GM19193 (cell line): ENCODE data around the gene SHD.

Experiments used
- POLR2A ChIP-seq: IDR thresholded peaks from 4 replicates; pipeline ENCODE4 v1.6.1; 2011; ENCODE audit not compliant: insufficient read depth, insufficient read length; ENCODE audit errors: extremely low read depth

SHD gene

DNA sequence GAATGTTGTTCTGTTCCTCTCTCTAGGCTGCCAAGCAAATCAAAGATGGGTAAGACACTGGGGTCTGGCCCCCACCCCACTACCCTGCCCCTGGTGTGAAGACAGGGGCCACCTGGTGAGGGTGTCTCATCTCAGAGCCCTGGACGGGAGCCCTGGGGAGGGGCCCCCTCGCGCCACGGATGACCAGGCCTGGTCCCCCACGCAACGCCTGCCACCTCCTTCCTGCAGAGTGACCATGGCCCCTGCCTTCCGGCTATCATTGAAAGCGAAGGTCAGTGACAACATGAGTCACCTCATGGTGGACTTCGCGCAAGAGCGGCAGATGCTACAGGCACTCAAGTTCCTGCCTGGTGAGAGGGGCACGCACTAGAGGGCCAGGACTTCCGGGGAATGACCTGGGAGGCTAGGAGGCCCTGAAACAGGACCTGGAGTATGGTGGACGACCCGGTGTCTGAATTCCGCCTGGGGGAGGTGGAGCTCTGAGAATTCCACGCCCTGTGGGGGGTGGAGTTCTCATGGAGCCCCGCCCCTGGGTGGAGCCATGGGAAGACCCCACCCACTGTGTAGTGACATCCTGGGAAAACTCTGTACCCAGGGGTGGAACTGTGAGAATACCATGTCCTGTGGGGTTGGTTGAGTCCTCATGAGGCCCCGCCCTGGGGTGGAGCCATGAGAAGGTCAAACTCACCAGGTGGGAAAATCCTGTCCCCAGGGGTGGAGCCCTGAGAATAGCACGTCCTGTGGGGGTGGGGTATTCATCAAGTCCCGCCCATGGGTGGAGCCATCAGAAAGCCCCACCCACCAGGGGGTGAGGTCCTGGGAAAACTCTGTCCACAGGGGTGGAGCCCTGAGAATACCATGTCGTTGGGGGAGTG is 31.4 kb downstream of the SHD start:
- TF ChIP-seq POLR2A: no peak

DNA sequence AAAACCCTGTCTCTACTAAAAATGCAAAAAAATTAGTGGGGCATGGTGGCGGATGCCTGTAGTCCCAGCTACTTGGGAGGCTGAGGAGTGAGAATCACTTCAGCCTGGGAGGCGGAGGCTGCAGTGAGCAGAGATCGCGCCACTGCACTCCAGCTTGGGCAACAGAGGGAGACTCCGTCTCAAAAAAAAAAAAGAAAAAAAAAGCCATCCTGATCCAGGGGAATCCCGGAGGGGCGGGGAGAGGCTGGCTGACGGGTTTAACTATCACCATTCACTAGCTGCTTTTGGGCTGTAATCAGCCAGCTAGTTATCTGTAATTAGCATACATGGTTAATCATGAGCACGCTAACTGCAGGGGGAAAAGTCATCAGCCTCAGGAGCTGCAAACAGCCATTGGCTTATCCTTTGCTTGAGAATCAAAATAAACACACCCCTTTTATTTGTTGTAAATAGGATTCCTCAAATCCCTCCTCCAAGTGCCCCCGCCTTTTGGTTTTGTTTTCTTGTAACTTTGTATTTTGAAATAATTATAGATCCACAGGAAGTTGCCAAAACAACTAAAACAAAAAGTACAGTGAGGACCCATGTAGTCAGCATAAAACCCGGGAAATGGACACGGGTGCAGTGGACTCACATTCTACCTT is 34.9 kb downstream of the SHD start:
- TF ChIP-seq POLR2A: no peak

DNA sequence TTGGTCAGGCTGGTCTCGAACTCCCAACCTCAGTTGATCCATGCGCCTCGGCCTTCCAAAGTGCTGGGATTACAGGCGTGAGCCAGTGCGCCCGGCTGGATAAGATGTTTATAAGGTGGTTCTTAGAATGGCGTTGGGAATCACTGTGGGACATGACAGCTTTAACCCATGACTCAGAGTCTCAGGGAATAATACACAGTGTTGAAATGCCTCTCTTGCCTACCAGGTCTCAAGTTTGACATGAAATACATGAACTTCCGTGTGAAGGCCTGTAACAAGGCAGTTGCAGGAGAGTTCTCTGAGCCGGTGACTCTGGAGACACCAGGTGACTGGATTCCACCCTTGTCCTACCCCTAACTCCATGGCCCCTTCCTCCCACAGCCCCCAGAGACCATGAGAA is 37.9 kb downstream of the SHD start:
- no peak for TF ChIP-seq POLR2A

DNA sequence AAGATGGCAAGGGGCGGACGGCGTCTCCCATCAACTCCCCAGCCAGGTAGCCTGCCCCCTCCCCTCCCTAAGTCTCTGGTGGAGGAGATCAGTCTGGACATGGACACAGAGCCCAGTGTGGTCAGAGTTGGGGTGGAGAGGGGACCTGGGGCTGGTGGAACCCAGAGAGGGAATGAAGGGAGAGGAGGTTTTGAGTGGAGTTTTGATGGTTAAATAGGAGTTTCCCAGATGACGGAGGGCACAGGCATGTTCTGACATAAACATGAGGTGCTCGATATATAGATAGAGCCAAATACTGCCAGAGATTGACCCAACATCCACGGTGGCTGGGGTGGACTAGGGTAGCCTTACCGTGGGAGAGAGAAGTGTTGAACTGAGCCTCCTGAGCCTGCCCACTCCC is 39.4 kb downstream of the SHD start:
- TF ChIP-seq POLR2A: no peak

DNA sequence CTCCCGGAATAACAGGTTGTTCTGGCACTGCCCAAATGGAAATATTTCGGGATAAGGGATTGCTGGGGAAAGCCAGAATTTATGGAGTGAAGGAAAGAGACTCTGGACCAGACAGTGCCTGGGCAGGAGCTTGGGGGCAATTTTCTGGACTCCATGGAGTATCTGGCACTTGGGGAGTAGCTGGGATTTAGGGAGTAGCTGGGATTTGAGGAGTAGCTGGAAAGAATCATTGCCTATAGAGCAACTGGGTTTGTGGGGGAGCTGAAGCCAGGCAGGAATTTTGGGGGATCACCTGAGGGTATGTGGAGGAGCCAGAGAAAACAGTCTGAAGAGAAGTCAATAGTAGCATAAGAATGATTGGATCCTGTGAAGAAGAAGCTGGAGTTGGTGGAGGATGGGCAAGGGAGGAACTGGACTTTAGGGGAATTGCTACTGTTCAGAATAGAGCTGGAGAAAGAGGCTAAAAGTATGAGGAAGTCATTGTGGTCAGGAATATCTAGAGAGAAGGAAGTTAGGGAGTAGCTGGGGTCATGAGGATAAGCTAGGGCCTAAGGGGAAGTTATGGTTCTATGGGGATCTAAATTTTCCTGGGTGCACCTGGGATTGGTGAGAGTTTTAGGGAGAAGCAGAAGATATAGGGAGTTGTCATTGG is 40.1 kb downstream of the SHD start:
- no peak for TF ChIP-seq POLR2A

DNA sequence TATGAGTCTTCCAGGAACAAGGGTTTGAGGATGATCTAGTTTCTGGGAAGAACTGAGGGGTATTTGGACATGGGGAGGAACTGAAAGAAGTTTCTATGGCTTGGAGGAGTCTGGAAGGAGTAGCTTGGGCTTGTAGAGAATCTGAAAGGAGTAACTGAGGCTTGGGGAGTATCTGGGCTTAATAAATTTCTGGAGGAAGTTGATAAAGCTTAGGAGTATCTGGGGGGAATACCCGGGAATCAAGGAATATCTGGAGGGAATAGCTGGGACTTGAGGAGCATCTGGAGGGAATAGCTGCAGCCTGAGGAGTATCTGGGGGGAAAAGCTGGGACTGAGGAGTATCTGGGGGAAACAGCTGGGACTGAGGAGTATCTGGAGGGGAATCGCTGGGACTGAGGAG is 41.4 kb downstream of the SHD start:
- no peak for TF ChIP-seq POLR2A

DNA sequence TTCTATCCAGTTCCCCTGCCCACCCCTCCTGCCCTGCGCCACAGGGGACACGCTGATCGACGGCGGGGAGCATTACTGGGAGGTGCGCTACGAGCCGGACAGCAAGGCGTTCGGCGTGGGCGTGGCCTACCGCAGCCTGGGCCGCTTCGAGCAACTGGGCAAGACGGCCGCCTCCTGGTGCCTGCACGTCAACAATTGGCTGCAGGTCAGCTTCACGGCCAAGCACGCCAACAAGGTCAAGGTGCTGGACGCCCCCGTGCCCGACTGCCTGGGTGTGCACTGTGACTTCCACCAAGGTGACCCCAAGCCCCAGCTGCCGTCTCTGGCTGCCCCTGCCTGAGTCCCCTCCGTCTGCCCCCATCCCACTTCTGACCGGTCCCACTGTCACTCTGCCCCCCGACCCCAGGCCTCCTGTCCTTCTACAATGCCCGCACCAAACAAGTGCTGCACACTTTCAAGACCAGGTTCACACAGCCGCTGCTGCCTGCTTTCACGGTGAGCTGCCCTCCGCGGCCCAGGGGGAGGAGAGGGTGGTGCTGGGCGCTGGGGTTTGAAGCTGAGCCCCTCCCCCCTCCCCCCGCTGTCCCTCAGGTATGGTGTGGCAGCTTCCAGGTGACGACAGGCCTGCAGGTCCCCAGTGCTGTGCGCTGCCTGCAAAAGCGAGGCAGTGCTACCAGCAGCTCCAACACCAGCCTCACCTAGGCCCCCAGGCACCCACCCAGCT is 44.0 kb downstream of the SHD start:
- TF ChIP-seq POLR2A: no peak

DNA sequence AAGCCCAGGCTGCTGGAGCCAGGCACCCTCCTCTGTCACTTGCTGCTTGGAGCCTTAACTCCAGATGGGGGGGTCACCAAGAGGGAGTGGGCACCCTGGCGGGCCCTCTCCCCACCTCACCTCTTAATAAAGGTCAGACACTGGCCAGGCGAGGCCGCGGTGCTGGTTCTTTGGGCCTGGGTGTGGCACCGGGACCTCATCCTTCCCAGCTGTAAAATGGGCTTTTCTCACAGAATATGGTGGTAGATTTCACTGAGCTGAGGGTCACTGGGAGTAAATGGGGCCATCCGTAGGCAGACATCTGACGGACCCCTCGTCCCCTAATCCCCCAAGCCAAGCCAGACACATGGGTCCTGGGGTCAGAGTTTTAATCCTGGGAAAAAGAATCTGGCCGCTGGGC is 44.6 kb downstream of the SHD start:
- no peak for TF ChIP-seq POLR2A

DNA sequence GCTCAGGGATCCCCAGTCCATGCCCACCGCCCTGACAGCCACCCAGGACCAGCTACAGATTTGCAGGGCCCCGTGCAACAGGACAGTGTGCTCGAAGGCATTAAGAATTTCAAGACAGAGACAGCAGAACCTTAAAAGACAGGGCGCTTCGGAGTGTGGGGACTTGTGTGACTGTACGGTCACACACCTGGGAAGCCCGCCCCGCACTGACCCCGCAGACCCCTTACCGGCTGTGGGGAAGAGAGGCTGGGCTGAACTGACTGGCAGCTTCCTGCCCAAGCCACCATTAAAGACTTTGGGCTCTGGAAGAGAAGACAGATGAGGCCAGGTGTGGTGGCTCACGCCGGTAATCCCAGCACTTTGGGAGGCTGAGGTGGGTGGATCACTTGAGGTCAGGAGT is 45.2 kb downstream of the SHD start:
- TF ChIP-seq POLR2A: no peak

DNA sequence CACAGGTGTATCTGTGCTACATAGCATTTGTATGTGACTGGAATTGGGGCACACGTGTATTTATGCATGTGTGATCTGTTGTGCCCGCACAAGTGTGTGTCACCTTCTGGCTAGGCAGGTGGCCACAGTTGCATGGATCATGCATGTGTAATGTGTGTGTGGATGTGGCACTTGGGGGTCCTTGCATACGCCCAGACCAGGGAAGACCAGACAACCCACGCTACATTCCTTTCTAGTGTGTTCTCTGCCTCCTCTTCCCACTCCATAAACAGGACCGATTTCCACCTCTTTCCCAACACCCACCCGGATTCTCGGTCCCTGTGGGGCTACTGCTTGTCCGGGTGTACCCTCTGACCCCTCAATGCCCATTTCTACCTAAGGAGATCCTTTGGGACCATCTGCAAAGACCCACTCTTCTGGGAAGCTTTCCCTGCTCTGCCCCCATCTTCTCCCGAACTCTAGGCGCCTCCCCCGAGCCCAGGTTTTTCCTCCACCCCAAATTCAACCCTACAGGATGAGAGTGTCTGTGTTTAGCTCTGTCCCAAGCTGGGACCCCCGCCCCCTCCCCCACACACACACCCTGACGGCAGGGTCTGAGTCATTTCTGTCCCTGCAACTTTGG is 47.3 kb downstream of the SHD start:
- TF ChIP-seq POLR2A: no peak

DNA sequence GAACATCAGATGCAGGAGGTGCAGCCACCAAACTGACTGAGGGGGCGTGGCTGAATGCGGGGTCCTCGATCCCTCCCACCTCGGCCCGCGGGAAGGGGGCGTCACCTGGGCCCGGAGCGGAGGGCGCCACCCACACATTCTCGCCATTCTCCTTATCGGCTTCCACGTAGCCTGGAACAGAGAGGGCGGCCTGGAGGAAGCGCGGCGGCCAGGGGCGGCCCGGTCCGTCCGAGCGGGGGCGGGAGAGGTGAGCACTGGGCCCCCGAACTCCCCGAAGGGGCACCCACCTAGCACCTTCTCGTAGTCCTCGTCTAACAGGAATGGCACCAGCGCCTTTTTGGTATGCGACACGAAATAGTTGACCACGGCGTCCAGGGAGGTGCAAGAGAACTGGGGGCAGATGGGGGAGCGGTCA is 47.8 kb downstream of the SHD start:
- no peak for TF ChIP-seq POLR2A

DNA sequence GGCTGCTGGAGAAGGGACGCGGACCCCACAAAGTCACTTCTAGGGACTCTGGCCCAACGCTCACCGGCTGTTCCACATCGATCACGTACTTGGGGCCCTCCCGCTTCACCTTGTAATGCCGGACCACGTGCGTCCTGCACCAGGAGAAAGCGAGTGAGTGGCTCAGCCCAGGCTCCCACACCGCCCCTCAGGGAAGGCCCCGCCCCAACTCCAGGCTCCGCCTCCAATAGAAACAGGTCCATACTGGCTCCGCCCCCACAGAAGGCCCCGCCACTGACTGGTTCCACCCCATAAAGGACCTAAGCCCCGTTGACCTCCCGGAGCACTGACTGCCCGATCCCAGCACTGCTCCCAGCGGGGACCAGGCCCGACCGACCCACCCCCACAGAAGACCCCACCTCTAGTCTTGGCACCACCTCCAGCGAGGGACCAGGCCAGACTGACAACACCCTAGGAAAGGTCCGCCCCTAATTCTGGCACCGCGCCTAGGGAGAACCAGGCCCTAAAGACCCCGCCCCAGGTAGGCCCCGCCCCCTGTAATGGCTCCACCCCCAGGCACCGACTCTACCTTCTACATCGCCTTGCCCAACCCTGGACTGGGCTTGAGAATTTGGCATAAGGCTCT is 48.3 kb downstream of the SHD start:
- TF ChIP-seq POLR2A: no peak

DNA sequence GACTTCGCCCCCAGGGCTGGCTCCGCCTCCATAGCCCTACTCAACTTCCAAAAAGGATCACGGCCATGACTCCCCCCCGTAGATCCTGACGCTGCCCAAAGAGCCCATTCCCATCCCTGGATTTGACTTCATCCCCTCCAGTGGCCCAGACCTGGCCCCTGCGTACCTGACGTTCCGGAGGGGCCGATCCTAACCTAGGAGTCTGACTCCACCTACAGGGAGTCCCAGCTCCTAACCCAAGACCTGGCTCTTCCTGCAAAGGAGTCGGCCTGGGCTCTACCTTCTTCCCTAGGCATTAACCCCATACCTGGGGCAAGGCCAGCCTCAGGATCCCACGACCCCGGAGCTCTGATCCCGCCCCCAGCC is 48.8 kb downstream of the SHD start:
- TF ChIP-seq POLR2A: no peak

DNA sequence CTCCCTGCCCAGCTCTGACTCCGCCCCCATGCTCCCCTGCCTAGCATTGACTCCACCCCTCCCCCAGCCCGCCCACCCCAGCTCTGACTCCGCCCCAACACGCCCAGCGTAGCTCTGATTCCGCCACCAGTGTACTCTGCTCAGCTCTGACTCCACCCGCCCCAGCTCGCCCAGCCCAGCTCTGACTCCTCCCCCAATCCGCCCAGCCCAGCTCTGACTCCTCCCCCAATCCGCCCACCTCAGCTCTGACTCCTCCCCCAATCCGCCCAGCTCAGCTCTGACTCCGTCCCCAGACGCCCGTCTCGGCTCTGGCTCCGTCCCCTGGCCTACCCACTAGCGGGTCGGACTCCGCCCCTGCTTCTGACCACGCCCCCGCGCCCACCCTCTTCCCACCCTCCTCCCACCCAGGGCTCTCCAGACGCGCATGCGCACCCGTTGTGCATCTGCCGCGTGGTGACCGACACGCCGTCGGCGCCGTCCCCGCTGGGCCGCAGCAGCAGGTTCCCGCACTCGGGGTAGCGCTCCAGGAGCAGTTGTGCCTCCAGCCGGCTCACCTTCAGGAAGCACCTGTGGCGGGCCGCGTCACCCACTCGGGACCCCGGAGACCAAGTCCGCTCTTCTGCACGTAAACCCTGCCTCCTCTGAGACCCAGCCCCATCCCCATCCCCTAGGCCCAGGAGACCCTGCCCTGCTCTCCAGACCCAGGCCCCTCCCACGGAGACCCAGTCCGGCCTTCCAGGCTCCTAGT is 49.4 kb downstream of the SHD start:
- peak; percentile 81 for TF ChIP-seq POLR2A
